SKM-1 treated with dmso at 0.1 percent for 144 hours (cell line): ENCODE data around the gene FMNL1.
A peak's percentile ranks its signal among the peaks of the same experiment; 100 is the strongest.

Experiments used
- DNase-seq: peaks from one replicate; lab custom pipeline; 2025; ENCODE audit not compliant: unreplicated experiment; lab: John Stamatoyannopoulos, UW

FMNL1 gene

DNA sequence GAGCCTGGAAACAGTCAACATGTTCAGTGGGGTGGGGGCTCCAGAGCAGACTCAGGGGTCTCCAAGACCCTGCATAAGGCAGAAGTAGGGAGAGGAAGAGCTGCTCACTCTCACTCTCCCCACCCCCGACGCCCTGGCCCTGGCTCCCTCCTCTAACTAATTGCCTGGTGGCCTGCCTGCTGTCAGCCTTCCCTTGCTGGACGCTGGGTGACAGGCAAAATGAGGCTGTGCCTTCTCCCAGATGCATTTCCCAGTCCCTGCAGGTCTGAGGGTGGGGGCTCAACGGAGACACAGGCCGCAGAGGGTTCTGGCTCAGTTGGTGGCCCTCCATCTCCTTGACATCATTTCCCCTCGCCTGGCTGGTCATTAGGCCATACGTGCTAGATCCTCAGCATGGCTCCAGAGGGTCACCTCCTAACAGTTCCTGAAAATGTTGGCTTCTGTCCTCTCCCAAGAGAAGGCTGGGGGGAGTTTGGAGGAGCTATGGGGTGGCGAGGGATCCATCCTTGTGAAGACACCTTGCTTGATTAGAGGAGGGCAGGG is 1.4 kb downstream of the FMNL1 start:
- DNase-seq, result no peak

DNA sequence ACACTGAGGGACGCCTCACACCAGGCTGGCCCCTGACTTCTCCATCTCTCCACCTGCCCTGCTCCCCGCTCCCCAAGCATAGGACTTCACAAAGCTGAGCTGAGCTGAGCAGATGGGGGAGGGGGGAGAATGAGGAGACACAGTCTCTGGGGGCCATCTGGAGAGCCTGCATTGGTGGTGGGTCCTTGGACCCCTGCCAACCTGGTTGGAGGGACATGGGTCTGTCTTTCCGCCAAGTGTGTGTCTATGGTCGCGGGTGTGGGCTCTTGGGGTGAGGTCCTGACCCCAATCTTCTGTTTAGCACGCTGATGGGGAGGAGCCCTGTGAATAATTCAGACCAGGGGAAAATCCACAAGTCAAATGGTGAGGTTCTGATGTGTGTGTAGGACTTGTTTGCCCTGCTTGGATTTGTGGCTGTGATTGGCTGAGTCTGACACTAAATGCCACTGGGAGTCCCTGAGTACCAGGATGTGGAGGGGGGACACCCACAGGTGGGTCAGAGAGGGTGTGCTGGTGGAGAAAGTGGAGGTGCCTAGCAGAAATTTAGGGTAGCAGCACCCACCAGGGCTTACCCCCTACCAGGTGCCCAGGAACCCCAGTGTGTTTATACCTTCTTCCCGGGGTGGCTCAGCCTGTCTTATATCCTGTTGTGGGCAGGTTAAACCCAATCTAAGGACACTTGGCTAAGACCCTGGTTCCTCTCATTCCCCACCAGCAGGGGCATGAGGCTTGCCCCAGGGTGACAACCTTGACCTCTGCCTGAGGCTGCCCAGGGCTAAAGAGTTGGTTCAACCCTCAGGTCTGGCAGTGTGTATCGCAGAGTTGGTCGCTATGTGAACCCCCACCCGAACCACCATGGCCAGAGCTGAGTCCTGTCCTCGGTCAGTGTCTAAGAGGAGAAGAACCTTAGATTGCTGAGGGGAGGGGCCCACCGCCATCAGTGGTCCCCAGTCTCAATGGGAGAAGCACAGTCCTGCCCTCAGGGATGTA is 2.1 kb downstream of the FMNL1 start:
- no peak for DNase-seq

DNA sequence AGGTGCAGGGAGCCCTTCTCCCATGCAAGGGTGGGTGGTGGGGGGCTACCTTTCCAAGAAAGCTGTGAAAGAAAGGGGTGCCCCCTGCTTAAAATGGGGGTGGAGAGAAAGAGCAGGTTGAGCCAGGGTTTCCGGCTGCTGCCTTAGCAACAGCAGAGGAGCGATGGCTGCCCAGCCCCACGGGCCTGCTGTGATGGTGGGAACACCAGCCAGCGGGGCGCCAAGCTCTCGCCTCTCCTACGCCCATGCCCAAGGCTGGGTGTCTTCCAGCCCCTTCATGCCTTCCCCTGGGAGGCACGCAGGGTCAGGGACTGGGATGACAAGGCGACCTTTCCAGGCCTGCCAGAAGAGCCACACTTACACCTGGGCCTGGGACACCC is 3.0 kb downstream of the FMNL1 start:
- no peak for DNase-seq

DNA sequence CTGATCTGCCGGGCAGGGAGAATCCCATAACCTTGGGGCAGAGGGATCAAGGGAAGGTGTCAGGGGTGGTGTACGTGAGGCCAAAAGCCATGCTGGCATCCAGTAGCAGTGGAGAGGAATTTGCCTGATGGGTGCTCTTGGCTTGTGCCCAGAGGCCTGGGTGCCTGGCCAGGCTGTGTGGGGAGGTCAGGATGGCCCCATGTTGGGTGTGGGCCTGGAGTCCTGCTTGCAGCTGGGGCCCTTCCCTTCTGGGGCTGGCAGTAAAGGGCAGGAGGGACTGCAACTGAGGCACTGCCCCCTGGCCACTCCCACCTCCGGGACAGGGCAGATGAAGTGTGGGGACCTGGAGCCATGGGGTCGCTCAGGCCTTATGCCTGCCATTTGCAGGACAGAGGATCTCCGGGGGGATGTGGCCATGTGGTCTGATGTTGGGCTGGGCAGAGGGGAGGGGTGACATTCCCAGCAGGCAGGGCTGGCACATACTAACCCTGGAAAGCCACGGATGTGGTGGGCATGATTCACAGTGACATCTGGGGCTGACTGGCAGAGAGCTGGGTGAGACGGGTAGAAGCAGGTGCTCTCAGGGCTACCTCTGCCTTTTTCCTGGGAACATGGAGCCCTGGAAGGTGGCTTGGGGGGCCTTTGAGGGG is 3.5 kb downstream of the FMNL1 start:
- DNase-seq, result no peak

GRCh38 chr17:45225964-45226530 is 4.4 kb downstream of the FMNL1 start:
- DNase-seq, result peak; percentile 97

- no peak for DNase-seq
Measured at GRCh38 chr17:45226576-45226975, 4.9 kb downstream of the FMNL1 start.

- peak; percentile 12 for DNase-seq
Measured at GRCh38 chr17:45227101-45227925, 5.6 kb downstream of the FMNL1 start.

GRCh38 chr17:45227926-45228762 is 6.5 kb downstream of the FMNL1 start:
- DNase-seq, result no peak

DNA sequence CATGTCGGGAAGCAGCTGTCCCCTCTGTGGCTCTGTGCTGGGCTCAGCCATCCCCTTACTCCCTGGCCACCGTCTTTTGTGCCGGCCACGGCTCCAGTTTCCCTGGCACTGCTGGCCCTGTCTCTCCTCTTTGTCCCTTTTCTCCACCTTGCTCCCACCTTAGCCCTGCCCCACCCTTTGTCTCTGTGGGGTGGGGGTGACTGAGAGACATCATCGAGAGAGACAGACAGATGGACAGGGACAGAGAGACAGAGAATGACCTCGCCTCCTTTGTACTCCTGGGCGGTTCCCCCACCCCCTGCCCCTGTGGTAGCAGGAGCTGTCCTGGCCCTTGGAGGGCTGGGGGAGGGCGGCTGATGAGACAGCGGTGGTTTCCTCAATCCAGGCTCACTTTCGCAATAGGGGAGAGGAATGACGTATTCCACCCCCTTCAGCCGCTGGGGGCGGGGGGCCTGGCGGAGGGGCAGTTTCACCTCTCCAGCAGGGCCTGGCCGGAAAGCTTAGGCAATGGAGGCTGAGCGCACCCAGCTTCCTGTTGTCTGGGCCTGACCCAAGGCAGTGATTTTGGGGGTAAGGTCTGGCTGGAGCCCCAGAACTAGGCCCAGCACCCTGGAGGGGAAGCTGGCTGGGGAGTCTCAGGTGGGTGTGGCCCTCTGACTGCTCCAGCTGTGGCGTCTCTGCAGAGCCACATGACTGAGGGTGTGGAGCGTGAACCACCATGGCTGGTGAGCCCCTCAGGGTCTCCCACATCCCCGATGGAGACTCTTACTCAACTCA is 7.3 kb downstream of the FMNL1 start:
- DNase-seq, result peak; percentile 97

GRCh38 chr17:45229681-45230409 is 8.2 kb downstream of the FMNL1 start:
- no peak for DNase-seq

DNA sequence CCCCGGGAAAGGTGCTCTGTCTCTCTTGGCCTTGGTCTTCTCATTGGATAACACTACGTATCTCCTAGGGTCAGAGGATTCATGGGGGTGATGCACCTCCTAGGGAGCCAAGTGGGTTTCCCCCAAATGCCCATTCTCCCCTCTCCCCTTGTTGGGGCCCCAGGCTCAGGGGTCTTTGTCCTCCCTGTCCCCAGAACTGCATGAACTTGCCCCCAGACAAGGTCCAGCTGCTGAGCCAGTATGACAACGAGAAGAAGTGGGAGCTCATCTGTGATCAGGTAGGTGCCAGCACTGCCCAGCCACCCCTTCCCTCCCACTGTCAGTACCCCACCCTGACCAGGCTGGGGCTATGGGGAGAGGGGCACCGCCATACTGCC is 8.7 kb downstream of the FMNL1 start:
- no peak for DNase-seq

DNA sequence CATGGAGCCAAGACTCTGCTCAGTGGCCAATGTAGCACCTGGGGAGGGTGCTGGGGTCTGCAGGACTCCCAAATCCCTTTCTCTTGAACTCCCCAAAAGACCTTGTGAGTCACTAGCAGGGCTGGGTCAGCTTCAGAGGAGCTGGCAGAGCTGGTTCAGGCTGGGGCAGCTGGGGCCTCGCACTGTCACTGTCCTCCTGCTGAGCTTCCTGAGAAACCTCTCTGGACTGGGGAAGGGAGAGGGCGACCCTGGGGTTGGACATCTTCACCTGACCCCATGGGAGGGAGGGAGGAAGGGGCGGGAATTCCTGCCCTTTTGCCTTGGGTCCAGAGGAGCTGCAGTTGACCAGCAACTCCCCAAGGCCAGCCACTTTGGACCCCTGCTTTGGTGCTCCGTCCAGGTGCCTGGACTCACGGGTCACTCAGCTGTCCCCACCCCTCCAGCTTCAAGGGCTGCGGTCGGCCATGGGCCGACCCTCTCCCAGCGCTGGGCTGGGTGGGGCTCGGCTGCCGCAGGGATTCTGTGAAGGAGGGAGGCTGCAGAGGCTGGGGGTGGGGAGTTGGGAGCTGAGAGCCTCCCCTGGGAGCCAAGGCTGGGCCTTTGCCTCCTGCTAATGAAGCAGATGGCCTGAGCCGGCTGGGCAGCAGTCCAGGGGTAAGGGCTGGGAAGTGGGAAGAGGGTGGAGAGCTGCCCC is 9.2 kb downstream of the FMNL1 start:
- no peak for DNase-seq

DNA sequence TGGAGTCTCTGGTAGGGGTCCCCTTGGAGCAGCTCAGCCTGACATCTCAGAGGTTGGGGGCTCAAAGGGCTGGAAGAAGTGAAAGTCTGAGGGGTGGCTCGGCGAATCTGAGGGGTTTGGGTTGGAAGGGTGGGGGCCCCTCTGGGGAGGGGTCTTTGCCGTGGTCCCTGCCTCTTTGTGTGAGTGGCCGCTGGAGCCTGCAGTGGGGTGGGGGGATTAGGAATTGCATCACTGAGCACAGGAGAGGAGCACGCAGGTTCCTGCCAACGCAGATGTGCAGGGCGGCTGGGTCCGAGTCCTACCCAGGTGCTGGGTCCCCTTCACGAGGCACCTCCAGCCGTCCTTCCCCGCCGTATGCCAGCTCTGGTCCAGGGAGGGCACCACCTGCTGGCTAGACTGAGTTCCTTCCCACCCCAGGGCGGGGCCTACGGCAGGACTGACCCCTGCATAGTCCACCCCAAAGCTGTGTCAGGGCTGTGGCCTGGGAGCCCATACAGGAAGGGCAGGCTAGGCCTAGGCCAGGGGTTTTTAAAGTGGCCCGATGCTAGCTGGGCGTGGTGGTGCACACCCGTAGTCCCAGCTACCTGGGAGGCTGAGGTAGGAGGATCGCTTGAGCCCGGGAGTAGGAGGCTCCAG is 9.9 kb downstream of the FMNL1 start:
- DNase-seq, result no peak

- no peak for DNase-seq
Measured at GRCh38 chr17:45232514-45233422, 11.1 kb downstream of the FMNL1 start.

DNA sequence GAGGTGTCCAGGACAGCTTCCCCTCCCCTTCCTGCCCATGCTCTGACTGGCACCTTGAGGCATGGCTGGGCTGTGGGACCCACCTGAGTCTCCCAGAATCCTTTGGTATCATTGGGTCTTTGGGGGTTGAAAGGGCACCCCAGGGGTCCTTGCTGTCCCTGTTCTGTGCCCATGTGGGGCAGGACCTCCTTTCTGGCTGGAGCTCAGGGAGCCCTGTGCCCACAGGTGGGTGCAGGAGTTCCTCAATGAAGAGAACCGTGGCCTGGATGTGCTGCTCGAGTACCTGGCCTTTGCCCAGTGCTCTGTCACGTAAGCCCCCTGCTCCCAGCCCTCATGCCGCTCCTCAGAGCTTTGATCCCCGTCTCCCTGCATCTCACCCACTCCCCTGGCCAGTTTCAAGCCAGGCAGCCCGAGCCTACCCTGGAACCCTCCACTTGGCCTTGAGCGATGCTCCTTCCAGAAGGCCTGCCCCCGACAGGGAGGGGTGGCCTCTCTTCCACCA is 11.8 kb downstream of the FMNL1 start:
- DNase-seq, result no peak
